ENCODE data around the gene FEZF2. TPM values are rescaled to one million over a fixed set of nuclear protein-coding genes. Genes with fewer than 3 reads are reported as not detected.

The FEZF2 gene
- total and polyA plus RNA-seq, 2 of the 8 experiments (the other 6 are each of a cell fraction or from before 2014, with no cell fraction given) = 0.06 TPM; not detected in 1

- TF ChIP-seq ATF3 (IDR thresholded peaks at IDR 0.05; ENCODE audit: insufficient read depth, low read depth, low read length) (no peak), TAF1 (IDR thresholded peaks at IDR 0.05; ENCODE audit: low read depth, low read length) (no peak)
Measured at GRCh38 chr3:62405566-62405965, 32.2 kb upstream of the FEZF2 start (continued).
